Natural killer cell (primary cell): Measurements from ENCODE around the gene ZDHHC18. TPM values are rescaled to one million over a fixed set of nuclear protein-coding genes. Genes with fewer than 3 reads are reported as not detected.

Source experiments
- ATAC-seq, 3 donors: fragments of 150-1000 bp in 2 of 3; fragments of 200-7000 bp in 1 of 3; cut with Tn5 transposase; 1 replicate in 1 of 3; 2 replicates in 2 of 3; pipeline ENCODE4 v1.10.0; 2021; ENCODE audit warnings: mild to moderate bottlenecking in 2 of 3, moderate library complexity in 2 of 3
- DNase-seq, 2 donors: peaks; one replicate each; pipeline versions ENCODE4 v3.0.0 to v3.0.0-alpha.2; 2013 to 2021; ENCODE audit warnings: mixed read lengths in 1 of 2
- H3K27ac ChIP-seq: one replicate; pipeline ENCODE4 v1.5.1; 2013; ENCODE audit warnings: mild to moderate bottlenecking, low read length
- H3K27me3 ChIP-seq: one replicate; pipeline ENCODE4 v1.6.1; 2013; ENCODE audit warnings: low read length; ENCODE audit not compliant: control insufficient read depth, insufficient read depth
- H3K36me3 ChIP-seq: one replicate; pipeline ENCODE4 v1.6.1; 2013; ENCODE audit warnings: low read length; ENCODE audit not compliant: control insufficient read depth, insufficient read depth
- H3K4me1 ChIP-seq: one replicate; pipeline ENCODE4 v1.6.1; 2013; ENCODE audit warnings: low read length; ENCODE audit not compliant: control insufficient read depth, insufficient read depth
- H3K4me3 ChIP-seq: one replicate; pipeline ENCODE4 v1.5.1; 2013; ENCODE audit warnings: low read length
- H3K9me3 ChIP-seq: one replicate; pipeline ENCODE4 v1.6.1; 2013; ENCODE audit warnings: low read length; ENCODE audit not compliant: control insufficient read depth, insufficient read depth
- H3K27ac Mint-ChIP-seq, 2 donors: one replicate each; pipeline ENCODE4 v1.8.0; 2022; ENCODE audit warnings: mild to moderate bottlenecking in 2 of 2, mixed read lengths in 2 of 2, moderate library complexity in 1 of 2
- H3K27me3 Mint-ChIP-seq, 2 donors: one replicate each; pipeline ENCODE4 v1.8.0; 2022; ENCODE audit warnings: low read depth in 2 of 2, mixed read lengths in 2 of 2
- H3K36me3 Mint-ChIP-seq: one replicate; pipeline ENCODE4 v1.8.0; 2022; ENCODE audit warnings: mixed read lengths
- H3K4me1 Mint-ChIP-seq, 2 donors: one replicate each; pipeline ENCODE4 v1.8.0; 2022; ENCODE audit warnings: mixed read lengths in 2 of 2
- H3K4me3 Mint-ChIP-seq: one replicate; pipeline ENCODE4 v1.8.0; 2022; ENCODE audit warnings: mild to moderate bottlenecking, moderate library complexity, mixed read lengths
- H3K9me3 Mint-ChIP-seq, 2 donors: one replicate each; pipeline ENCODE4 v1.8.0; 2022; ENCODE audit warnings: mixed read lengths in 2 of 2
- CTCF ChIP-seq: fragments of 200-600 bp; IDR thresholded peaks from one replicate; pipeline ENCODE4 v1.8.0; 2022; ENCODE audit warnings: antibody characterized with exemption
- WGBS: methylation state at CpG from one replicate; pipeline ENCODE4 v1.1.7; 2013; ENCODE audit warnings: missing lambda C conversion rate; ENCODE audit not compliant: insufficient coverage; 5-methylcytosine and 5-hydroxymethylcytosine counted together
- intact Hi-C: fragments of 100-400 bp; cut with micrococcal nuclease; formaldehyde crosslinking; loops from one replicate; pipeline ENCODE4 v1.14.2; 2022
- total RNA-seq, 4 donors: library from RNA; stranded (reverse); fragments of 120-200 nt in 1 of 4; gene quantifications; one replicate each; pipeline versions ENCODE4 v1.2.3 to v1.2.4, GENCODE V29; 2013 to 2022

The ZDHHC18 gene
- total RNA-seq, 3 donors from 2014 or later (not counting 1 experiment from before 2014, with no cell fraction given) = 70.0 to 74.6 (median 72.3) TPM

DNA sequence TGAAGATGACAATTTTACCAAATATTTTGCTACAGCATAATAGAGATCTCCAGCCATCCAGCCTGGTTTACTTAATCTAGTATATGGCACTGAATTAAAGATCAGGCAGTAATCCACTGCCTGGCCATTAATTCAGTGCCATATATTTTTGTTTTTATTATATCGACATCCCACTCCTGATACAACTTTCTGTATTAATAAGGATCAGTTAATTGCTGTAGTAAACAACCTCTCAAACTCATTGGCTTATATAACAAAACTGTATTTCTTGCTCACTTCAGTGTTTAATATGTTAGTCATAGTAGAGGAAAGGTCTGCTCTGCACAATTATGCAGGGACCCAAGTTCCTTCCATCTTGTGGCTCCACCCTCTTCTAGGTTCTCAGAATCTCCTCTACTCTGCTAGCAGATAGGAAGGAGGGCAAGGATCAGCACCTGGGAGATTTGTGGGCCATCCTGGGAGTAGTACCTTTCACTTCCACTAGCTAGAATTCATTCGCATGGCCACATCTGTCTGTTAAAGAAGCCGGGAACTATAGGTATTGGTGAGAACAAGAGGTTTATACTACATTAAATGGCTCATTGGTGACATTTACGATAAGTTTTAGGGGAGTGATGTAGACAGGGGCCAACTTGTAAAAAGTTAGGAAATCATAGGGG is 3.6 kb upstream of the ZDHHC18 start:
- H3K9me3 Mint-ChIP-seq = no peaks in the 10 kb centered on the region
- Histone ChIP-seq H3K9me3 (no peaks in the 10 kb centered on the region), H3K4me1 (peaks cover 35% of the 10 kb centered on the region), H3K27me3 (no peaks in the 10 kb centered on the region), H3K4me3 (no peak overlapping the region), H3K36me3 (no peaks in the 10 kb centered on the region), H3K27ac (no peak overlapping the region)
- DNase-seq = no peak
- intact Hi-C loops = no loop called here
- no peaks in the 10 kb centered on the region for H3K27me3 Mint-ChIP-seq
- no peak for TF ChIP-seq CTCF
- WGBS = 100% methylated on average over 3 of the region's 4 CpGs
- no peaks in the 10 kb centered on the region for H3K36me3 Mint-ChIP-seq
- peak overlapping the region; percentile 7 for H3K4me3 Mint-ChIP-seq
- peaks cover 22 to 29% of the 10 kb centered on the region in 2 donors for H3K4me1 Mint-ChIP-seq
- ATAC-seq = no peak
- no peak overlapping the region for H3K27ac Mint-ChIP-seq

DNA sequence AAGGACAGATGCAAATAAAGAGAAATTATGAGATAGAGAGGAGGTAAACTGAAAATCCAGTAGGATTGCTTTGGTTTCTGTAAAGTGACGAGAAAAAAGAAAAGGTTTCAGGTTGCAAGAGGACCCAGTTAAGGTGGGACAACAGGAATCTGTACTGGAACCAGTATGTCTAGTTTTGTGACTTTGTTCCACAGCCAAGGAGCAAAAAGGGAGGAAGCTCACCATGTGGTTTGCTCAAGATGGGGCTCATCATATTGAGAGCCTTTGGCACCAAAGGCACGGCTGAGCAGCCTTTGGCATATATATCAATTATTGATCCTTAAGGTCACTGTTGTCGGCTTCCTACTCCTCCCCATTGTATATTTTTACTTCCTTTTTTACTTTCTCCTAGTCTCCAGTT is 1.8 kb upstream of the ZDHHC18 start:
- H3K4me3 Mint-ChIP-seq = no peak overlapping the region
- peaks cover 53% of the 10 kb centered on the region for H3K4me1 ChIP-seq

GRCh38 chr1:26827106-26827604 is 667 bp downstream of the ZDHHC18 start:
- WGBS = 4% methylated on average over 17 of the region's 17 CpGs
- DNase-seq (no peak), ATAC-seq (no peak)
- intact Hi-C loops = no loop called here
- Mint-ChIP-seq H3K9me3 (no peaks in the 10 kb centered on the region), H3K4me3 (peak overlapping the region; percentile 93), H3K27ac (peak overlapping the region; percentile 99 to 100), H3K36me3 (no peaks in the 10 kb centered on the region), H3K27me3 (no peaks in the 10 kb centered on the region), H3K4me1 (peaks cover 49 to 57% of the 10 kb centered on the region in 2 donors)
- Histone ChIP-seq H3K9me3 (no peaks in the 10 kb centered on the region), H3K4me1 (peaks cover 59% of the 10 kb centered on the region), H3K27me3 (no peaks in the 10 kb centered on the region), H3K36me3 (peaks cover 3% of the 10 kb centered on the region), H3K4me3 (peak overlapping the region; percentile 63), H3K27ac (peak overlapping the region; percentile 36)
- TF ChIP-seq CTCF = no peak

More for the DNA sequence above, 1.8 kb upstream of the ZDHHC18 start:
- peak overlapping the region; percentile 6 for H3K27ac ChIP-seq
- no peaks in the 10 kb centered on the region for H3K36me3 ChIP-seq
- H3K4me3 ChIP-seq = no peak overlapping the region
- 94% methylated on average over 3 of the region's 3 CpGs for WGBS
- no peak for TF ChIP-seq CTCF
- no peaks in the 10 kb centered on the region for H3K36me3 Mint-ChIP-seq
- no peaks in the 10 kb centered on the region for H3K9me3 ChIP-seq
- DNase-seq (no peak), ATAC-seq (no peak)
- peaks cover 38 to 47% of the 10 kb centered on the region in 2 donors for H3K4me1 Mint-ChIP-seq
- no peaks in the 10 kb centered on the region for H3K27me3 Mint-ChIP-seq
- intact Hi-C loops = no loop called here
- peak overlapping the region; percentile 88 to 90 for H3K27ac Mint-ChIP-seq
- H3K27me3 ChIP-seq = no peaks in the 10 kb centered on the region
- H3K9me3 Mint-ChIP-seq = no peaks in the 10 kb centered on the region

GRCh38 chr1:26827663-26828062 is 1.2 kb downstream of the ZDHHC18 start:
- H3K27ac Mint-ChIP-seq = peak overlapping the region; percentile 99 to 100
- DNase-seq = no peak
- H3K27me3 ChIP-seq = no peaks in the 10 kb centered on the region
- H3K9me3 Mint-ChIP-seq = no peaks in the 10 kb centered on the region
- peak overlapping the region; percentile 63 for H3K4me3 ChIP-seq
- WGBS = 75% methylated on average over 11 of the region's 11 CpGs
- intact Hi-C loops = no loop called here
- TF ChIP-seq CTCF = no peak
- peaks cover 65% of the 10 kb centered on the region for H3K4me1 ChIP-seq
- no peak for ATAC-seq
- H3K4me1 Mint-ChIP-seq = peaks cover 54 to 62% of the 10 kb centered on the region in 2 donors
- no peaks in the 10 kb centered on the region for H3K27me3 Mint-ChIP-seq
- H3K36me3 Mint-ChIP-seq = no peaks in the 10 kb centered on the region
- no peaks in the 10 kb centered on the region for H3K9me3 ChIP-seq
- H3K4me3 Mint-ChIP-seq = peak overlapping the region; percentile 93
- H3K27ac ChIP-seq = peak overlapping the region; percentile 36
- H3K36me3 ChIP-seq = peaks cover 7% of the 10 kb centered on the region
